H1 (cell line): ENCODE measurements around the gene TNNT3.

Experiments used
- ATF2 ChIP-seq: IDR thresholded peaks from 2 replicates; pipeline ENCODE4 v1.6.1; 2012; ENCODE audit warnings: low read length, inconsistent platforms
- CREB1 ChIP-seq: IDR thresholded peaks from 2 replicates; pipeline ENCODE4 v1.6.1; 2012; ENCODE audit warnings: inconsistent platforms
- CTCF ChIP-seq, 3 experiments: IDR thresholded peaks; 1 replicate in 2 of 3; 2 replicates in 1 of 3; pipeline versions ENCODE4 v1.5.1 to v1.6.1; 2011; ENCODE audit warnings: low read length in 3 of 3, mild to moderate bottlenecking in 3 of 3, inconsistent platforms in 2 of 3, low read depth in 1 of 3, moderate library complexity in 1 of 3; ENCODE audit not compliant: insufficient read depth in 1 of 3; ENCODE audit errors: control extremely low read depth in 1 of 3
- HDAC2 ChIP-seq, 2 experiments: fragments of 300-600 bp in 1 of 2; sonication (generic) in 1 of 2; IDR thresholded peaks; 2 replicates each; pipeline ENCODE4 v1.6.1; 2011 to 2012; ENCODE audit warnings: low read depth in 2 of 2, low read length in 2 of 2, mild to moderate bottlenecking in 2 of 2, moderate library complexity in 2 of 2, borderline replicate concordance in 1 of 2, inconsistent platforms in 1 of 2
- HDAC6 ChIP-seq: IDR thresholded peaks from one replicate; pipeline ENCODE4 v1.7.1; 2012; ENCODE audit warnings: low read depth, mild to moderate bottlenecking, inconsistent platforms, low read length, moderate library complexity
- JUN ChIP-seq: IDR thresholded peaks from 2 replicates; pipeline ENCODE4 v1.6.1; 2011; ENCODE audit warnings: low read depth, mild to moderate bottlenecking, improper control_type of control experiment, low read length
- MAX ChIP-seq: IDR thresholded peaks from 2 replicates; pipeline ENCODE4 v1.6.1; 2012; ENCODE audit warnings: inconsistent platforms
- POLR2A ChIP-seq, 2 experiments: IDR thresholded peaks; 1 replicate in 1 of 2; 2 replicates in 1 of 2; pipeline ENCODE4 v1.6.1; 2011; ENCODE audit warnings: low read depth in 2 of 2, low read length in 2 of 2, mild to moderate bottlenecking in 2 of 2; ENCODE audit errors: control extremely low read depth in 1 of 2
- POLR2AphosphoS5 ChIP-seq: IDR thresholded peaks from 2 replicates; pipeline ENCODE4 v1.6.1; 2011; ENCODE audit warnings: low read depth, low read length
- RNF2 ChIP-seq: fragments of 200-900, 300-1000 bp; sonication (generic); IDR thresholded peaks from 2 replicates; pipeline ENCODE4 v1.7.1; 2016; ENCODE audit warnings: borderline replicate concordance, low read depth, mild to moderate bottlenecking, antibody characterized with exemption, low read length; ENCODE audit not compliant: poor library complexity, severe bottlenecking; ENCODE audit errors: missing control alignments
- TAF1 ChIP-seq: IDR thresholded peaks from 2 replicates; pipeline ENCODE4 v1.6.1; 2011; ENCODE audit warnings: mild to moderate bottlenecking, low read depth, low read length

GRCh38 chr11:1892116-1892515 lies 27.4 kb upstream of the TNNT3 start:
- TF ChIP-seq HDAC2 (IDR thresholded peaks at IDR 0.05; ENCODE audit: borderline replicate concordance in 1 of 2, low read depth in 2 of 2, low read length in 2 of 2) (no peak), CREB1 (no peak), JUN (no peak), POLR2A (IDR thresholded peaks at IDR 0.05; ENCODE audit: control extremely low read depth in 1 of 2, low read depth in 2 of 2, low read length in 2 of 2) (no peak), MAX (no peak), TAF1 (no peak), CTCF (IDR thresholded peaks at IDR 0.05; ENCODE audit: control extremely low read depth in 1 of 3, insufficient read depth in 1 of 3, low read depth in 1 of 3, low read length in 3 of 3) (no peak), RNF2 (no peak), HDAC6 (no peak), POLR2AphosphoS5 (no peak), ATF2 (no peak)
